Measurements from ENCODE around the gene HSF4. TPM values are rescaled to one million over a fixed set of nuclear protein-coding genes. Genes with fewer than 3 reads are reported as not detected.

Gene HSF4
- total RNA-seq, 1 experiment from 2014 or later: 38.6 TPM

DNA sequence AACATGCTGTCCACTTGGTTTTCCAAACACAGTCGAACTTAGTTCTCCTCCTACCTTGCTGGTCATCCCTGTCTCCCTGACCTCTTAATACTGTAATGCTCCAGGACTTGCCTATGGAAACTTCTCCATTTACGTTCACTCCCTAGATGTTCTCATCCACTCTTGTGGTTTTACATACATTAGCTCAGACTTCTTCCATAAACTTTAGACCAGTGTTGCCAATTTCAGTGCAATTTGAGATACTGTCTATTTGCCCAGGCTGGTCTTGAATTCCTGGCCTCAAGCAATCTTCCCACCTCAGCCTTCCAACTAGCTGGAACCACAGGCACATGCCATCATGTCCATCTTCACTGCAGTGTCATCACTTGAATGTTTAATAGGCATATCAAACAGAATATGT is 17.7 kb downstream of the HSF4 start:
- no peak for TF ChIP-seq POLR2AphosphoS5 (IDR thresholded peaks at IDR 0.05; ENCODE audit: low read depth, low read length)
- TF ChIP-seq, protein P1, sequence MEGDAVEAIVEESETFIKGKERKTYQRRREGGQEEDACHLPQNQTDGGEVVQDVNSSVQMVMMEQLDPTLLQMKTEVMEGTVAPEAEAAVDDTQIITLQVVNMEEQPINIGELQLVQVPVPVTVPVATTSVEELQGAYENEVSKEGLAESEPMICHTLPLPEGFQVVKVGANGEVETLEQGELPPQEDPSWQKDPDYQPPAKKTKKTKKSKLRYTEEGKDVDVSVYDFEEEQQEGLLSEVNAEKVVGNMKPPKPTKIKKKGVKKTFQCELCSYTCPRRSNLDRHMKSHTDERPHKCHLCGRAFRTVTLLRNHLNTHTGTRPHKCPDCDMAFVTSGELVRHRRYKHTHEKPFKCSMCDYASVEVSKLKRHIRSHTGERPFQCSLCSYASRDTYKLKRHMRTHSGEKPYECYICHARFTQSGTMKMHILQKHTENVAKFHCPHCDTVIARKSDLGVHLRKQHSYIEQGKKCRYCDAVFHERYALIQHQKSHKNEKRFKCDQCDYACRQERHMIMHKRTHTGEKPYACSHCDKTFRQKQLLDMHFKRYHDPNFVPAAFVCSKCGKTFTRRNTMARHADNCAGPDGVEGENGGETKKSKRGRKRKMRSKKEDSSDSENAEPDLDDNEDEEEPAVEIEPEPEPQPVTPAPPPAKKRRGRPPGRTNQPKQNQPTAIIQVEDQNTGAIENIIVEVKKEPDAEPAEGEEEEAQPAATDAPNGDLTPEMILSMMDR (IDR thresholded peaks at IDR 0.05): no peak
- TF ChIP-seq SIN3A (IDR thresholded peaks at IDR 0.05; ENCODE audit: borderline replicate concordance, insufficient read depth, low read depth, low read length): no peak
- no peak for TF ChIP-seq TCF7L2 (IDR thresholded peaks at IDR 0.05; ENCODE audit: low read depth, low read length)
- TF ChIP-seq, protein P2, sequence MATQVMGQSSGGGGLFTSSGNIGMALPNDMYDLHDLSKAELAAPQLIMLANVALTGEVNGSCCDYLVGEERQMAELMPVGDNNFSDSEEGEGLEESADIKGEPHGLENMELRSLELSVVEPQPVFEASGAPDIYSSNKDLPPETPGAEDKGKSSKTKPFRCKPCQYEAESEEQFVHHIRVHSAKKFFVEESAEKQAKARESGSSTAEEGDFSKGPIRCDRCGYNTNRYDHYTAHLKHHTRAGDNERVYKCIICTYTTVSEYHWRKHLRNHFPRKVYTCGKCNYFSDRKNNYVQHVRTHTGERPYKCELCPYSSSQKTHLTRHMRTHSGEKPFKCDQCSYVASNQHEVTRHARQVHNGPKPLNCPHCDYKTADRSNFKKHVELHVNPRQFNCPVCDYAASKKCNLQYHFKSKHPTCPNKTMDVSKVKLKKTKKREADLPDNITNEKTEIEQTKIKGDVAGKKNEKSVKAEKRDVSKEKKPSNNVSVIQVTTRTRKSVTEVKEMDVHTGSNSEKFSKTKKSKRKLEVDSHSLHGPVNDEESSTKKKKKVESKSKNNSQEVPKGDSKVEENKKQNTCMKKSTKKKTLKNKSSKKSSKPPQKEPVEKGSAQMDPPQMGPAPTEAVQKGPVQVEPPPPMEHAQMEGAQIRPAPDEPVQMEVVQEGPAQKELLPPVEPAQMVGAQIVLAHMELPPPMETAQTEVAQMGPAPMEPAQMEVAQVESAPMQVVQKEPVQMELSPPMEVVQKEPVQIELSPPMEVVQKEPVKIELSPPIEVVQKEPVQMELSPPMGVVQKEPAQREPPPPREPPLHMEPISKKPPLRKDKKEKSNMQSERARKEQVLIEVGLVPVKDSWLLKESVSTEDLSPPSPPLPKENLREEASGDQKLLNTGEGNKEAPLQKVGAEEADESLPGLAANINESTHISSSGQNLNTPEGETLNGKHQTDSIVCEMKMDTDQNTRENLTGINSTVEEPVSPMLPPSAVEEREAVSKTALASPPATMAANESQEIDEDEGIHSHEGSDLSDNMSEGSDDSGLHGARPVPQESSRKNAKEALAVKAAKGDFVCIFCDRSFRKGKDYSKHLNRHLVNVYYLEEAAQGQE (IDR thresholded peaks at IDR 0.05; ENCODE audit: insufficient read depth in 1 of 2, low read depth in 2 of 2, low read length in 1 of 2): no peak
- ChIA-PET POLR2A (no interaction called here), CTCF (no interaction called here)
- Histone ChIP-seq H3K4me1 (ENCODE audit: control insufficient read depth, insufficient read depth, low read length) (peaks cover 8% of the 10 kb centered on the region), H3K27me3 (ENCODE audit: control insufficient read depth, insufficient read depth, low read length) (no peaks in the 10 kb centered on the region), H3K27ac (ENCODE audit: low read length) (no peak overlapping the region), H3K9me3 (ENCODE audit: control insufficient read depth, insufficient read depth, low read depth, low read length) (no peaks in the 10 kb centered on the region), H3K36me3 (ENCODE audit: control insufficient read depth, insufficient read depth, low read length) (peaks cover 4% of the 10 kb centered on the region; the same call in 1 of the 2 replicates), H3K4me3 (ENCODE audit: low read depth in 2 of 2, low read length in 2 of 2) (peak overlapping the region in 1 of 2 experiments; percentile 65; a peak in 2 of 4 replicates)
- in situ Hi-C loops (cut with HindIII; ENCODE audit: low pct_unique_long_range_greater_than_20kb, low sequenced_read_pairs) (no loop called here), intact Hi-C loops (cut with micrococcal nuclease; ENCODE audit: unreplicated experiment) (loop anchor here (10.0 kb wide), 1 partner anchor 227 kb away; no protein-coding TSS in a partner anchor)
- ATAC-seq (no peak), DNase-seq (ENCODE audit: low read depth, low spot score) (no peak)
- no TSS peak for BruUV-seq (replicated peaks)

DNA sequence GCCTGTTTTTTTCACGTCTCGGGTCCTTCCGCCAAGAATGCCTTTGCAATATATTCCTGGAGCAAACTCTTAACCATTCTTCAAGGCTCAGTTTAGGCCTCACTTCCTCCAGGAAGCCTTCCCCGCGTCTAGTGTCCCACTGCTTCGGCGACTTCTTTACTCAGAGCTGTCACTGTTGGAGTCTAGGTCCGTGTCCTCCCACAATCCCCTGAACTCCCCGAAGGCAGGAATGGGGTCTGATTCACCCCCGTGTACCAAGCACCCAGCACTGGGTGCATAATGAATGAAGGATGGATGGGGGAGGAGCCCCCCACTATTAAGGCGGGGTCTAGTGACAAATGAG is 18.7 kb downstream of the HSF4 start:
- ATAC-seq (no peak), DNase-seq (ENCODE audit: low read depth, low spot score) (no peak)
- H3K36me3 ChIP-seq (ENCODE audit: control insufficient read depth, insufficient read depth, low read length): peaks cover 4% of the 10 kb centered on the region; the same call in 1 of the 2 replicates
- POLR2A ChIA-PET: no interaction called here
- TF ChIP-seq, protein P2 (IDR thresholded peaks at IDR 0.05; ENCODE audit: insufficient read depth in 1 of 2, low read depth in 2 of 2, low read length in 1 of 2): no peak
- TF ChIP-seq POLR2AphosphoS5 (IDR thresholded peaks at IDR 0.05; ENCODE audit: low read depth, low read length) (no peak), TCF7L2 (IDR thresholded peaks at IDR 0.05; ENCODE audit: low read depth, low read length) (no peak), SIN3A (IDR thresholded peaks at IDR 0.05; ENCODE audit: borderline replicate concordance, insufficient read depth, low read depth, low read length) (no peak)
- TF ChIP-seq, protein P1 (IDR thresholded peaks at IDR 0.05): no peak
- no peaks in the 10 kb centered on the region for H3K27me3 ChIP-seq (ENCODE audit: control insufficient read depth, insufficient read depth, low read length)
- CTCF ChIA-PET: no interaction called here
- no TSS peak for BruUV-seq (replicated peaks)
- peaks cover 8% of the 10 kb centered on the region for H3K4me1 ChIP-seq (ENCODE audit: control insufficient read depth, insufficient read depth, low read length)
- H3K9me3 ChIP-seq (ENCODE audit: control insufficient read depth, insufficient read depth, low read depth, low read length): no peaks in the 10 kb centered on the region
- peak overlapping the region; percentile 77 for H3K27ac ChIP-seq (ENCODE audit: low read length)
- peak overlapping the region; percentile 65 to 87 for H3K4me3 ChIP-seq (ENCODE audit: low read depth in 2 of 2, low read length in 2 of 2)
- intact Hi-C loops (cut with micrococcal nuclease; ENCODE audit: unreplicated experiment): loop anchor here (10.0 kb wide), 1 partner anchor 228 kb away; no protein-coding TSS in a partner anchor
- in situ Hi-C loops (cut with HindIII; ENCODE audit: low pct_unique_long_range_greater_than_20kb, low sequenced_read_pairs): no loop called here

All from Panc1 (cell line).